GM19467 (cell line): Measurements from ENCODE around the gene IL27RA.

ENCODE experiments used
- ATAC-seq: cut with Tn5 transposase; IDR thresholded peaks from one replicate; pipeline ENCODE4 v1.9.1; 2021; ENCODE audit warnings: mild to moderate bottlenecking, moderate library complexity; ENCODE audit not compliant: unreplicated experiment

The IL27RA gene

GRCh38 chr19:14031719-14032480 lies at the start of gene IL27RA:
Gene IL27RA, plus strand, starts transcription at chr19:14031762. Its CDS starts 111 bp downstream, at chr19:14031873.
- peak; percentile 43 for ATAC-seq

GRCh38 chr19:13981988-13982501 lies 49.5 kb upstream of the IL27RA start:
- ATAC-seq: no peak

GRCh38 chr19:13982773-13983172 lies 48.8 kb upstream of the IL27RA start:
- ATAC-seq: no peak

GRCh38 chr19:13983213-13983889 lies 48.2 kb upstream of the IL27RA start:
- no peak for ATAC-seq

- ATAC-seq: no peak
Observed at GRCh38 chr19:13984186-13984585, 47.4 kb upstream of the IL27RA start.

GRCh38 chr19:13984875-13985741 lies 46.5 kb upstream of the IL27RA start:
- no peak for ATAC-seq

GRCh38 chr19:13985771-13986347 lies 45.7 kb upstream of the IL27RA start:
- ATAC-seq: peak; percentile 29

- peak; percentile 76 for ATAC-seq
Observed at GRCh38 chr19:13986348-13986904, 45.1 kb upstream of the IL27RA start.

- no peak for ATAC-seq
Observed at GRCh38 chr19:13987101-13987890, 44.3 kb upstream of the IL27RA start.

GRCh38 chr19:13989487-13989886 lies 42.1 kb upstream of the IL27RA start:
- ATAC-seq: no peak

GRCh38 chr19:13990085-13990484 lies 41.5 kb upstream of the IL27RA start:
- no peak for ATAC-seq

GRCh38 chr19:13992025-13992424 lies 39.5 kb upstream of the IL27RA start:
- ATAC-seq: no peak

- no peak for ATAC-seq
Observed at GRCh38 chr19:13993590-13994300, 37.8 kb upstream of the IL27RA start.

- ATAC-seq: no peak
Observed at GRCh38 chr19:13995017-13995728, 36.4 kb upstream of the IL27RA start.

- no peak for ATAC-seq
Observed at GRCh38 chr19:13995878-13996765, 35.4 kb upstream of the IL27RA start.

- no peak for ATAC-seq
Observed at GRCh38 chr19:13996928-13997630, 34.5 kb upstream of the IL27RA start.

- no peak for ATAC-seq
Observed at GRCh38 chr19:13997631-13997962, 34.0 kb upstream of the IL27RA start.
